ENCODE data around the gene OXSR1. TPM values are rescaled to one million over a fixed set of nuclear protein-coding genes. Genes with fewer than 3 reads are reported as not detected.

OXSR1 gene
- total RNA-seq, 1 experiment from 2014 or later = 35.1 TPM

DNA sequence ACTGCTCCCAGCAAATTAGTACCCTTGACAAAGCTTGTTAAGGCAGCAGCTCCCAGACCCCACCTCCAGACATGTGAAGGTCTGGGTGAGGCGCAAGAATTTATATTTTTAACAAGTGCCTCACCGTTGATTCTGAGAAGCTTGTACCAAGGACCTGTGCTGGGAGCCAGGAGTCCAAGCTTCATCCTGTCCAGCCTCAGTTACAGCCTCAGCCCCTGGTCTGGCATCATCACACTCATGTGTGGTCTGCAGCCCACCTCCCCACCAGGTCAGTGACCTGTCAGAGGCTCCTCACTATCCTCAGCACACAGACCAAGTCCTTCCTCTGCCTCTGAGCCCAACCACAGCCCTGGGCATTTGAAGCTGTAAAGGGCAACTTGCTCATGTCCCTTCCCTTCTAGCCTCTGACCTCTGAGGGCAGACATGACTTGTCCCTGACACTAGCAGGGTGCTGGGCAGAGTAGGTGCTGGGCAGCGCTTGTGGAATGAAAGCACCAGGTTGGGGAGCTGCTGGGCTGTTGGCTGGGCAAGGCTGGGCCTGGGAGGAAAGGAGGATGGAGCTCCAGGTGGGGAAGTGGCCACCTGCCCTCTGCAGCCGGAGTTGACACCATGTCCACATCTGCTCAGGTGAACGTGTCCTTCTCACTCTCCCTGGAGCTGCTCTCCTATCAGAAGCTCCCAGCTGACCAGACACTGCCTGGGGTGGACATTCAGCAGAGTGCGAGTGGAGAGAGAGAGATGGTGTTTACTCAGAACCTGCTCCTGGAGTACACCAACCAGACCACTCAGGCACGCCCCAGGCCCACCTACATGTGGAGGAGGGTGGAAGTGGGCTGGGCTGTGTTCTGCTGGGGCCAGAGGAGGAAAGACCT, 45.3 kb upstream of the OXSR1 start:
- no TSS peak for BruUV-seq (replicated peaks)
- CTCF ChIA-PET = no interaction called here
- no peak for ATAC-seq

More for the DNA sequence above, 45.3 kb upstream of the OXSR1 start:
- Histone ChIP-seq H4K20me1 (ENCODE audit: insufficient read depth) (no peaks in the 10 kb centered on the region), H3K9me3 (ENCODE audit: control insufficient read depth in 1 of 2, insufficient read depth in 1 of 2, low read depth in 1 of 2, low read length in 2 of 2) (no peaks in the 10 kb centered on the region), H3K4me2 (ENCODE audit: low read length) (no peak overlapping the region), H3K27ac (ENCODE audit: low read depth, low read length) (no peak overlapping the region), H3K9ac (ENCODE audit: low read length) (no peak overlapping the region), H2AFZ (ENCODE audit: low read depth, low read length, poor library complexity, severe bottlenecking) (no peak overlapping the region), H3K9me2 (ENCODE audit: insufficient read depth) (no peaks in the 10 kb centered on the region), H3K79me2 (ENCODE audit: insufficient read depth, low read length) (no peaks in the 10 kb centered on the region), H3K4me1 (ENCODE audit: control insufficient read depth in 1 of 2, insufficient read depth in 2 of 2, low read length in 2 of 2) (peaks cover 5 to 11% of the 10 kb centered on the region in 2 experiments; a peak in 3 of 4 replicates), H3K27me3 (ENCODE audit: insufficient read depth, low read length) (no peaks in the 10 kb centered on the region), H3K36me3 (ENCODE audit: control insufficient read depth in 1 of 2, insufficient read depth in 2 of 2, low read length in 2 of 2) (peaks cover 0 to 17% of the 10 kb centered on the region in 2 experiments; a peak in 3 of 4 replicates), H3K4me3 (replicated peaks in 1 of 2; ENCODE audit: low read depth in 1 of 2, low read length in 2 of 2) (no peak overlapping the region)
- intact Hi-C loops (cut with micrococcal nuclease) = loop anchor here (5.0 to 10.0 kb wide), 4 partner anchors 145 to 722 kb away; partner anchors contain the start of gene XYLB
- POLR2A ChIA-PET = no interaction called here
- TF ChIP-seq ZFX (IDR thresholded peaks at IDR 0.05) (no peak), RAD21 (IDR thresholded peaks at IDR 0.05; ENCODE audit: low read depth) (no peak), SP1 (IDR thresholded peaks at IDR 0.05; ENCODE audit: low read depth) (no peak), TCF7L2 (IDR thresholded peaks at IDR 0.05; ENCODE audit: borderline replicate concordance, extremely low read depth, insufficient read depth, insufficient read length) (no peak), CBX3 (IDR thresholded peaks at IDR 0.05; ENCODE audit: low read depth) (no peak), EZH2phosphoT487 (IDR thresholded peaks at IDR 0.05; ENCODE audit: borderline replicate concordance) (no peak), ZNF274 (IDR thresholded peaks at IDR 0.05; ENCODE audit: low read depth, low read length) (no peak), FOSL1 (IDR thresholded peaks at IDR 0.05; ENCODE audit: low read depth) (no peak), SRF (IDR thresholded peaks at IDR 0.05; ENCODE audit: low read depth) (no peak), YY1 (IDR thresholded peaks at IDR 0.05; ENCODE audit: extremely low read depth, insufficient replicate concordance, low read depth, low read length) (no peak), CEBPB (IDR thresholded peaks at IDR 0.05; ENCODE audit: low read depth) (no peak)
- TF ChIP-seq, protein P1, sequence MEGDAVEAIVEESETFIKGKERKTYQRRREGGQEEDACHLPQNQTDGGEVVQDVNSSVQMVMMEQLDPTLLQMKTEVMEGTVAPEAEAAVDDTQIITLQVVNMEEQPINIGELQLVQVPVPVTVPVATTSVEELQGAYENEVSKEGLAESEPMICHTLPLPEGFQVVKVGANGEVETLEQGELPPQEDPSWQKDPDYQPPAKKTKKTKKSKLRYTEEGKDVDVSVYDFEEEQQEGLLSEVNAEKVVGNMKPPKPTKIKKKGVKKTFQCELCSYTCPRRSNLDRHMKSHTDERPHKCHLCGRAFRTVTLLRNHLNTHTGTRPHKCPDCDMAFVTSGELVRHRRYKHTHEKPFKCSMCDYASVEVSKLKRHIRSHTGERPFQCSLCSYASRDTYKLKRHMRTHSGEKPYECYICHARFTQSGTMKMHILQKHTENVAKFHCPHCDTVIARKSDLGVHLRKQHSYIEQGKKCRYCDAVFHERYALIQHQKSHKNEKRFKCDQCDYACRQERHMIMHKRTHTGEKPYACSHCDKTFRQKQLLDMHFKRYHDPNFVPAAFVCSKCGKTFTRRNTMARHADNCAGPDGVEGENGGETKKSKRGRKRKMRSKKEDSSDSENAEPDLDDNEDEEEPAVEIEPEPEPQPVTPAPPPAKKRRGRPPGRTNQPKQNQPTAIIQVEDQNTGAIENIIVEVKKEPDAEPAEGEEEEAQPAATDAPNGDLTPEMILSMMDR (IDR thresholded peaks at IDR 0.05 in 2 of 3, conservative IDR thresholded peaks at IDR 0.05 in 1 of 3; ENCODE audit: borderline replicate concordance in 1 of 3, insufficient read depth in 1 of 3, low read depth in 2 of 3, low read length in 2 of 3) = no peak
- TF ChIP-seq, protein P2, sequence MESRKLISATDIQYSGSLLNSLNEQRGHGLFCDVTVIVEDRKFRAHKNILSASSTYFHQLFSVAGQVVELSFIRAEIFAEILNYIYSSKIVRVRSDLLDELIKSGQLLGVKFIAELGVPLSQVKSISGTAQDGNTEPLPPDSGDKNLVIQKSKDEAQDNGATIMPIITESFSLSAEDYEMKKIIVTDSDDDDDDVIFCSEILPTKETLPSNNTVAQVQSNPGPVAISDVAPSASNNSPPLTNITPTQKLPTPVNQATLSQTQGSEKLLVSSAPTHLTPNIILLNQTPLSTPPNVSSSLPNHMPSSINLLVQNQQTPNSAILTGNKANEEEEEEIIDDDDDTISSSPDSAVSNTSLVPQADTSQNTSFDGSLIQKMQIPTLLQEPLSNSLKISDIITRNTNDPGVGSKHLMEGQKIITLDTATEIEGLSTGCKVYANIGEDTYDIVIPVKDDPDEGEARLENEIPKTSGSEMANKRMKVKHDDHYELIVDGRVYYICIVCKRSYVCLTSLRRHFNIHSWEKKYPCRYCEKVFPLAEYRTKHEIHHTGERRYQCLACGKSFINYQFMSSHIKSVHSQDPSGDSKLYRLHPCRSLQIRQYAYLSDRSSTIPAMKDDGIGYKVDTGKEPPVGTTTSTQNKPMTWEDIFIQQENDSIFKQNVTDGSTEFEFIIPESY (IDR thresholded peaks at IDR 0.05; ENCODE audit: extremely low read depth, insufficient replicate concordance, low read length) = no peak
- TF ChIP-seq, protein P3, sequence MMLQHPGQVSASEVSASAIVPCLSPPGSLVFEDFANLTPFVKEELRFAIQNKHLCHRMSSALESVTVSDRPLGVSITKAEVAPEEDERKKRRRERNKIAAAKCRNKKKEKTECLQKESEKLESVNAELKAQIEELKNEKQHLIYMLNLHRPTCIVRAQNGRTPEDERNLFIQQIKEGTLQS (IDR thresholded peaks at IDR 0.05) = no peak
- RAD21 ChIA-PET (ENCODE audit: low non-redundant PET in 1 of 2, low total read pairs in 2 of 2, uncharacterized antibody in 2 of 2, unreplicated experiment in 2 of 2) = no interaction called here
- DNase-seq (ENCODE audit: low read depth, low spot score) = no peak

Measured in HCT116 (cell line).